Activated T-helper 1 cell treated with anti-CD3 and anti-CD28 coated beads, Interleukin-12 subunit alpha, Interleukin-12 subunit beta, Interleukin-2, Interleukin-4 antibody, amounts not matched to agents 30 ng/mL and 10 ng/mL and 1 ng/mL, durations not matched to agents 14 hours and 24 hours and 36 hours (primary cell): ENCODE results near the gene SYDE2. TPM values are rescaled to one million over a fixed set of nuclear protein-coding genes. Genes with fewer than 3 reads are reported as not detected.
"Not testable (repeated sequence)": the region's sequence is repeated elsewhere in the genome, so short reads cannot be mapped to it uniquely, and the experiment has no call there.

ENCODE experiments used
- DNase-seq: peaks from one replicate; pipeline ENCODE4 v3.0.0; 2021; ENCODE audit warnings: low spot score
- H3K27ac Mint-ChIP-seq: one replicate; pipeline ENCODE4 v1.8.0; 2021; ENCODE audit warnings: mild to moderate bottlenecking, mixed read lengths
- H3K27me3 Mint-ChIP-seq: one replicate; pipeline ENCODE4 v1.8.0; 2022; ENCODE audit warnings: mild to moderate bottlenecking, moderate library complexity, mixed read lengths; ENCODE audit not compliant: insufficient read depth
- H3K36me3 Mint-ChIP-seq: one replicate; pipeline ENCODE4 v1.8.0; 2021; ENCODE audit warnings: low read depth, mixed read lengths
- H3K4me1 Mint-ChIP-seq: one replicate; pipeline ENCODE4 v1.8.0; 2021; ENCODE audit warnings: low read depth, mixed read lengths
- H3K4me3 Mint-ChIP-seq: one replicate; pipeline ENCODE4 v1.8.0; 2021; ENCODE audit warnings: mild to moderate bottlenecking, moderate library complexity, mixed read lengths
- H3K9me3 Mint-ChIP-seq: one replicate; pipeline ENCODE4 v1.8.0; 2021; ENCODE audit warnings: mixed read lengths
- intact Hi-C: fragments of 100-400 bp; cut with micrococcal nuclease; formaldehyde crosslinking; loops from one replicate; pipeline ENCODE4 v1.15.1; 2024
- total RNA-seq: library from RNA; stranded (reverse); gene quantifications from 2 replicates; pipeline ENCODE4 v1.2.3, GENCODE V29; 2022

Gene SYDE2, protein sequence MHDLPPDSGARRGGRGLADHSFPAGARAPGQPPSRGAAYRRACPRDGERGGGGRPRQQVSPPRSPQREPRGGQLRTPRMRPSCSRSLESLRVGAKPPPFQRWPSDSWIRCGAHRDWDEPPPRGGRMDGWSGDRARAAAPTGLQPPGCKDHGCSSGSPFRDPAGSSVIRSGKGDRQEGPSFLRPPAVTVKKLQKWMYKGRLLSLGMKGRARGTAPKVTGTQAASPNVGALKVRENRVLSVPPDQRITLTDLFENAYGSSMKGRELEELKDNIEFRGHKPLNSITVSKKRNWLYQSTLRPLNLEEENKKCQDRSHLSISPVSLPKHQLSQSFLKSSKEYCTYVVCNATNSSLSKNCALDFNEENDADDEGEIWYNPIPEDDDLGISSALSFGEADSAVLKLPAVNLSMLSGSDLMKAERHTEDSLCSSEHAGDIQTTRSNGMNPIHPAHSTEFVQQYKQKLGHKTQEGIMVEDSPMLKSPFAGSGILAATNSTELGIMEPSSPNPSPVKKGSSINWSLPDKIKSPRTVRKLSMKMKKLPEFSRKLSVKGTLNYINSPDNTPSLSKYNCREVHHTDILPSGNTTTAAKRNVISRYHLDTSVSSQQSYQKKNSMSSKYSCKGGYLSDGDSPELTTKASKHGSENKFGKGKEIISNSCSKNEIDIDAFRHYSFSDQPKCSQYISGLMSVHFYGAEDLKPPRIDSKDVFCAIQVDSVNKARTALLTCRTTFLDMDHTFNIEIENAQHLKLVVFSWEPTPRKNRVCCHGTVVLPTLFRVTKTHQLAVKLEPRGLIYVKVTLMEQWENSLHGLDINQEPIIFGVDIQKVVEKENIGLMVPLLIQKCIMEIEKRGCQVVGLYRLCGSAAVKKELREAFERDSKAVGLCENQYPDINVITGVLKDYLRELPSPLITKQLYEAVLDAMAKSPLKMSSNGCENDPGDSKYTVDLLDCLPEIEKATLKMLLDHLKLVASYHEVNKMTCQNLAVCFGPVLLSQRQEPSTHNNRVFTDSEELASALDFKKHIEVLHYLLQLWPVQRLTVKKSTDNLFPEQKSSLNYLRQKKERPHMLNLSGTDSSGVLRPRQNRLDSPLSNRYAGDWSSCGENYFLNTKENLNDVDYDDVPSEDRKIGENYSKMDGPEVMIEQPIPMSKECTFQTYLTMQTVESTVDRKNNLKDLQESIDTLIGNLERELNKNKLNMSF
- total RNA-seq, result 0.76 and 0.83 TPM in 2 replicates

DNA sequence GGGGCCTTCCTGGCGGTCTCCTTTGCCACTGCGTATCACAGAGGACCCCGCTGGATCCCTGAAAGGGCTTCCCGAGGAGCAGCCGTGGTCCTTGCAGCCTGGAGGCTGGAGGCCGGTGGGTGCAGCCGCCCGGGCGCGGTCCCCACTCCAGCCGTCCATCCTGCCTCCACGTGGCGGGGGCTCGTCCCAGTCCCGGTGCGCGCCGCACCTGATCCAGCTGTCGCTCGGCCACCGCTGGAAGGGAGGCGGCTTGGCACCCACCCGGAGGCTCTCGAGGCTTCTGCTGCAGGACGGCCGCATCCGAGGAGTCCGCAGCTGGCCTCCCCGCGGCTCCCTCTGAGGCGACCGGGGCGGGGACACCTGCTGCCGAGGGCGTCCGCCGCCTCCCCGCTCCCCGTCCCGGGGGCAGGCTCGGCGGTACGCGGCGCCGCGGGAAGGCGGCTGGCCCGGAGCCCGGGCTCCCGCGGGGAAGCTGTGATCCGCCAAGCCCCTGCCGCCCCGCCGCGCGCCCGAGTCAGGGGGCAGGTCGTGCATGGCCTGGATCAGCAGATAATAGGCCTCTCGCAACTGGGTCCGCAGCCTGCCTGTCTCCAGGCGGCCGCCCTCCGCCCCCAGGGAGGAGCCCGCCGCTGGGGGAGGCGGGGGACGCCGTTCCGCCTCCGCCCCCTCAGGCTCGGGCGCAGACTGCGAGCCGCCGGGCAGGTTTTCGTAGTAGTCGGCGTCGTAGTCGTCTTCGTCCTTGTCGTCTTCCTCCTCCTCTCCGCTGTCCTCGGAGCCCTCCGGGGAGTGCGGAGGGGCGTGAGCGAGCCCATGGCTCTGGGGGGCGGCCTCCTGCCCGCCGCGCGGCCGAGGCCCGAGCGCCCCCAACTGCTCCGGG, at the start of gene SYDE2:
SYDE2 (minus strand) TSS at position 554 of the 877 bp plus-strand sequence; CDS start at position 534, 20 bp downstream.
- H3K4me3 Mint-ChIP-seq, result peak within 1 kb of the TSS; percentile 94
- peak within 1 kb of the TSS; percentile 88 for H3K27ac Mint-ChIP-seq
- peaks cover 41% of the 10 kb centered on the region for H3K27me3 Mint-ChIP-seq
- intact Hi-C loops, result loop anchor here (1.0 to 5.0 kb wide), 6 partner anchors 59 to 256 kb away; partner anchors contain the start of genes BCL10, C1orf52 and MCOLN3
- H3K36me3 Mint-ChIP-seq, result peaks cover 5% of the 10 kb centered on the region
- peaks cover 18% of the 10 kb centered on the region for H3K4me1 Mint-ChIP-seq
- H3K9me3 Mint-ChIP-seq, result no peaks in the 10 kb centered on the region
- peak; percentile 67 for DNase-seq

DNA sequence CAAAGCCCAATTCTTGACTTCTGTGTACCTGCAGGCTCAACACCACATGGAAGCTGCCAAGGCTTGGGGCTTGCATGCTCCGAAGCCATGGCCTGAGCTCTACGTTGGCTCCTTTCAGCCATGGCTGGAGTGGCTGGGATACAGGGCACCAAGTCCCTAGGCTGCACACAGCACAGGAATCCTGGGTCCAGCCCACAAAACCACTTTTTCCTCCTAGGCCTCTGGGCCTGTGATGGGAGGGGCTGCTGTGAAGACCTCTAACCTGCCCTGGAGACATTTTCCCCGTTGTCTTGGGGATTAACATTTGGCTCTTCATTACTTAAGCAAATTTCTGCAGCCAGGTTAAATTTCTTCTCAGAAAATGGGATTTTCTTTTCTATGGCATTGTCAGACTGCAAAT, 48.2 kb upstream of the SYDE2 start:
- intact Hi-C loops, H3K9me3 Mint-ChIP-seq, H3K27ac Mint-ChIP-seq, H3K4me1 Mint-ChIP-seq, DNase-seq, H3K27me3 Mint-ChIP-seq, H3K4me3 Mint-ChIP-seq: not testable (repeated sequence)
- H3K36me3 Mint-ChIP-seq, result peaks cover 21% of the 10 kb centered on the region

DNA sequence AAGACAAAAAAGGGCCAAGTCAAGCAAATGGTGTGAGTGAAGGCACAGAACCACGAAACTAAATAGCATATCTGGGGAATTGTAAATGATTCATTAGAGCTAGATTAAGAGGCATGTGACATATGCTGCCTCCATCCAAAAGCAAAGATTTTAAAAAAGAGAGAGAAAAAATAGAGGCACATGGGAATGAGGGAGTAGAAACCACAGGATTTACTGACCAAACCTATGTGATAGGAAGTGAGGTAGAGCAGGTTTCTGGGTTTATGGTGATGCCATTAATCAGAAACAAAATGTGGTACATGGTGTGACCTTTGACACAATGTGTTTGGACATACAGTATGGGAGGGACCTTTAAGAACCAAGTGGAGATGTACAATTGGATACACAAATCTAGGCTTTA, 45.1 kb upstream of the SYDE2 start:
- Mint-ChIP-seq H3K36me3 (peaks cover 13% of the 10 kb centered on the region), H3K4me3 (no peak overlapping the region), H3K9me3 (no peaks in the 10 kb centered on the region), H3K4me1 (peaks cover 4% of the 10 kb centered on the region), H3K27me3 (no peaks in the 10 kb centered on the region), H3K27ac (no peak overlapping the region)
- DNase-seq, result no peak
- intact Hi-C loops, result no loop called here

DNA sequence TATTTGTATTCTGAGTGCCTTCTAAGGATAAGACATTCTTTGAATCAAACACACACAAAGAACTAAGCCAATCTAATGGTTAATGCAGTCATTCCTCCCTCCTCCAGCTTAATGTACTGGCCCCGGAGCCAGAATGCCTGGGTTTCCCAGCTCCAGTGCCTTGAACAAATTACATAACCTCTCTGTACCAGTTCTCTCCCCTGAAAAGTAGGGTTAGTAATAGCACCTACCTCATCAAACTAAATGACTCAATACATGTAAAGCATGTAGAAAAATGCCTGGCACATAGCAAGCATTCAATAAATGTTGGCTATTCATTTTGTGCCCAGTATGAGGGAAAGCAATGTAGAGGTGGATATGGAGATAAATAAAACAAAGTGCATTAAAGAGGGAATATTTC, 44.6 kb upstream of the SYDE2 start:
- Mint-ChIP-seq H3K4me3 (no peak overlapping the region), H3K36me3 (peaks cover 9% of the 10 kb centered on the region), H3K4me1 (peaks cover 9% of the 10 kb centered on the region), H3K9me3 (no peaks in the 10 kb centered on the region), H3K27me3 (no peaks in the 10 kb centered on the region), H3K27ac (no peak overlapping the region)
- DNase-seq, result no peak
- intact Hi-C loops, result no loop called here

DNA sequence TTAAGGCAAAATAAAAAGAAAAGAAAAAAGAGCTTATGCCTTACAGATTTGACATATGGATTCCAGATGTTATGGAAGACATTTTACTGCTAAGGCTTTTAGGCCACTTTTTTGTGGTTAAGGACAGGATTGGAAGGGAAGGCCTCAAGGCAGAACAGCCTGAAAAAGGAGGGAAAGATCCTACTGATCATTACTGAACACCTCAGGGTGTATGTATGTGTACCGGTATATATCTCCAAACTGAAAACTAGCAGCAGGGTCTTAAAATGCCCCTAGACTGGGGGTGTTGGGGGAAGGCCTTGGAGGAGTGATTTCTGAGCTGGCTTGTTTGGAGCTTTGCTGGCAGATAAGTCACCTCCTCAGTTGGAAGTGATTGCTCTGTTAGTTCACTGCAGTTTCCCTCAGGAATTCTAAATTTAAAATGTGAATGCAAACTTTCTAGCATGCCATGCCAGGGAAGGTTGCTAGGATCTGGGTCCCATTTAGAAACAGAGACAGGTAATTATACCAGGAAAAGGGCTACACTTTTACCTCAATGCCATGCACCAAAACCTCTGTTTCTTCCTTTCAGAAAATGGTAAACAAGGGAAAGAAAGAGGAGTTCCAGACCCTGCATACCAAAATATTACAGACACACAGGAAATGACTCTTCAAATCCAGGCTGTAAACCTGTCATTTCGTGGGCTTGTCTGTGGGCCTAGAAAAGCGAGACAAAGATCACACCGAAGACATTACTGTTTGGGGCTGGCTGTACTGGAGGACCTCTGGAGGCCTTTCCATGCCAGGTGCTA, 43.6 kb upstream of the SYDE2 start:
- intact Hi-C loops, result no loop called here
- H3K27ac Mint-ChIP-seq, result no peak overlapping the region
- H3K27me3 Mint-ChIP-seq, result no peaks in the 10 kb centered on the region
- H3K36me3 Mint-ChIP-seq, result peaks cover 2% of the 10 kb centered on the region
- no peaks in the 10 kb centered on the region for H3K9me3 Mint-ChIP-seq
- no peak overlapping the region for H3K4me3 Mint-ChIP-seq
- no peak for DNase-seq
- H3K4me1 Mint-ChIP-seq, result peaks cover 11% of the 10 kb centered on the region

DNA sequence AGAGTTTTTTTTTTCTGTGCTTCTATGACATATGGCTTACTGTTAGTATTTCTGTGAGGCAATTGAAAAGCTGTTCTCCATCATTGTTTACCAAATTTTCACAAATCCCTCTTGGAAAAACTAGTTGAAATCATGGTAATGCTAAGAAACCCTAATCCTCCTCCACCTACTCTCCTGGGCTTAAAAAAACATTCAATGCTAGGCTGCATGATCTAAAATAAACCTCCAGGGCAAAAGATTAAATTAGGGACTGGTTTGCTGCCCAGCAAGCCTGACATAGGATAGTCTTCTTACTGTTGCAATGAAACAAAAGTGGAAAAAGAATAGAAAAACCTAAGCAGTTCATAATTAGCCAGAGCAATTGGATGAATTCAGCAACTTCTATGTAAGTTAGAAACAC, 42.6 kb upstream of the SYDE2 start:
- intact Hi-C loops, result no loop called here
- Mint-ChIP-seq H3K27me3 (no peaks in the 10 kb centered on the region), H3K4me1 (peaks cover 11% of the 10 kb centered on the region), H3K4me3 (no peak overlapping the region), H3K9me3 (no peaks in the 10 kb centered on the region), H3K36me3 (peaks cover 2% of the 10 kb centered on the region), H3K27ac (no peak overlapping the region)
- DNase-seq, result no peak

DNA sequence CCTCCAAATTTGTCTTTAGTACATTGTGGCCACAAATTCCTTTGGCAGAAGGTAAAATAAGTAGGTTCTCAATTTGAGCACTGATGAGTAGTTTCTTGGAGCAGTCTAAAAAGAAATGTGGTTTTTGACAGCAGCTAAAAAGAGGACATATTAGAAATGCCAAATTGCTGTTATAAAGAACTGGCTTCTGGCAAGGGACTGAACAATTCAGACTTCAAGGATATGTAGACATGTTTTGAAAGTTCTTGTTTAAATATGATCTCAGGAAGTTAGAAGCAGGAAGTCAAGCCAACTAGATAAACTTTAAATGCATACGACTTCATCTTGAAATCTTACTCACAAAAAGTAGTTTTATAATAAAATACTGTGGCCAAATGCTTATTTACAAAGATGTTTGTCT, 39.8 kb upstream of the SYDE2 start:
- Mint-ChIP-seq H3K4me1 (peaks cover 11% of the 10 kb centered on the region), H3K4me3 (no peak overlapping the region), H3K9me3 (no peaks in the 10 kb centered on the region), H3K36me3 (no peaks in the 10 kb centered on the region), H3K27me3 (no peaks in the 10 kb centered on the region), H3K27ac (no peak overlapping the region)
- no peak for DNase-seq
- intact Hi-C loops, result no loop called here

DNA sequence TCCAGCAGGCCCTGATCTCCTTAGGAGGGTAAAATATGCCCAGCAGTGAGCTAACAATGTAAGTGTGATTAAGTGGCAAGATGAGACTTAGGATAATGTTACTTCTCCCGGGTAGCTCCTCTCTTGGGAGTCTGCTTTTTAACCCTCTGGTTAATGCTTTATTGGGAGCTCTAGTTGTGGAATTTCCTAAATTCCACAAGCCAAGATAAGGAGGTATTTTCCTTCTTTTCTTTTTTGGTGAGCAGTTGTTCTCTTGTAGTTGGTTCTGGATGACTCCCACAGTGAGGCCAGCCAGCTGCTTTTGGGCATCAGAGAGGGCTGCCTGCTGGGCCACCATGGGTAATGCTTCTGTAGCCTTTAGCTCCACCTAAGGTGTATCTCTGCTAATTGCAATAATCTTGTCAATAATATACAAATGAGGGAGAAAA, 39.4 kb upstream of the SYDE2 start:
- Mint-ChIP-seq H3K36me3 (no peaks in the 10 kb centered on the region), H3K27ac (no peak overlapping the region), H3K4me1 (peaks cover 11% of the 10 kb centered on the region), H3K27me3 (no peaks in the 10 kb centered on the region), H3K4me3 (no peak overlapping the region), H3K9me3 (no peaks in the 10 kb centered on the region)
- no peak for DNase-seq
- intact Hi-C loops, result no loop called here

DNA sequence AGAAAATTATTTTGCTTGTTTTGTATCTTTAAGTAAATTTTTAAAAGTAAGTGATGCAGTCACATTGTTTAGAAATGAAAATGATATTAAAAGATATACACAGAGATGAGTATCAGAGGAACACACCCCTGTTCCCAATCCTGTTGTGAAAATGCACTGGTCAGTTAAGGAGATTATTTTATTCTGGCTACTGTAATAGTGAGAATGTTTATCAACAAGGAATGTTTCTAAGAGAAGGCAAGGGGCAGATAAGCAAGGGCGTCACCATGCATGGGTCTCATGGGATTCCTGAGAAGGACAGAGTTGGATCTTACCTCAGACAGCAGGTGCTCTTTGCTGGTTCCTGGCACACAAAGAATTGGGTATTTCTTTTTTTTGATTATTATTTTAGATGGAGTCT, 36.8 kb upstream of the SYDE2 start:
- H3K27me3 Mint-ChIP-seq, result no peaks in the 10 kb centered on the region

DNA sequence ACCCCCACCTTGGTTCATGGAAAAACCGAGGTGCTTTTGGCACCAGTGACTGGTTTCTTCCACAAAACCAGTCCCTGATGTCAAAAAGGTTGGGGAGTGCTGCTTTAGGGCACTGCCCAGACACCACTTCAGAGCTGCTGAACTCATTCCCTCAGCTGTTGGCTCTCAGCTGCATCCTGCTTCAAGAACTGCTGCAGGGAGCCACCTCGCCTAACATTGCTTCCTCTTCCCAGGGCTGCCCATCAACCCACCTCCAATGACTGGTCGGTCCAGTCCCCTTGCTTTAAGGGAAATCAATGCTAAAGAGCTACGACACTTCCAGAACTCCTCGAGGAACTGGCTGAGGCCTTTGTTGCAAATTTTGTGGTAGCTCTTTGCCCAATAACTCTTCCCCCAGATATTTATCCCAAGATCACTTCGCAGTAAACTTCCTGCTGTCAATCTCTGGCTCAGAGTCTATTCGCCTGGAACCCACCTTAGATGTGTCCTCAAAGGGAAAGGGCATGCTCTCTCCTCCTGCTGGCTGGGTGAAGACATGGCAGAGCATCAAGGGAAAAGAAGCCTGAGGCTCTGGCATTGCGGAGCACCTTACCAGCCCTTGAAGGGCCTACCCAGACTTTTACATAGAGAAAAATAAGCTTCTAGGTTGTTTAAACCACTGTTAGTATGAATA, 29.6 kb upstream of the SYDE2 start:
- Mint-ChIP-seq H3K4me1 (no peaks in the 10 kb centered on the region), H3K27me3 (peaks cover 17% of the 10 kb centered on the region), H3K36me3 (no peaks in the 10 kb centered on the region), H3K27ac (no peak overlapping the region), H3K4me3 (no peak overlapping the region), H3K9me3 (no peaks in the 10 kb centered on the region)
- intact Hi-C loops, result no loop called here
- DNase-seq, result no peak

More for the DNA sequence above, 36.8 kb upstream of the SYDE2 start:
- intact Hi-C loops, result no loop called here
- no peak overlapping the region for H3K4me3 Mint-ChIP-seq
- H3K27ac Mint-ChIP-seq, result no peak overlapping the region
- no peak for DNase-seq
- H3K4me1 Mint-ChIP-seq, result peaks cover 11% of the 10 kb centered on the region
- H3K36me3 Mint-ChIP-seq, result no peaks in the 10 kb centered on the region
- H3K9me3 Mint-ChIP-seq, result no peaks in the 10 kb centered on the region

DNA sequence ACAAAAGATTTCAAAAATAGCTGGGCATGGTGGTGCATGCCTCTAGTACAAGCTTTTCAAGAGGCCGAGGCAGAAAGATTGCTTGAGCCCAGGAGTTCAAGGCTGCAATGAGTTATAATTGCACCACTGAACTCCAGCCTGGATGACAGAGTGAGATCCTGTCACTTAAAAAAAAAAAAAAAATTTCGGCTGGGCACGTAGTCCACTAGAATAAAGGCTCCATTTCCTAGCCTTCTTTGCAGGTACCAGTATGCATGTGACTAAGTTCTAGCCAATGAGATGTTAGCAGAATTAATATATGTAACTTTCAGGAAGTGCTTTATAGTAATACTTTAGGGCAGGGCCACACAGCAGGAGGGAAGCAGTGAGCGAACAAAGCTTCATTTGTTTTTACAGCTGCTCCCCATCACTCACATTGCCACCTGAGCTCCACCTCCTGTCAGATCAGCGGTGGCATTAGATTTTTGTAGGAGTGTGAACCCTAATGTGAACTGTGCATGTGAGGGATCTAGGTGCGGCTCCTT, 28.8 kb upstream of the SYDE2 start:
- DNase-seq, result no peak
- no peaks in the 10 kb centered on the region for H3K36me3 Mint-ChIP-seq
- H3K9me3 Mint-ChIP-seq, result no peaks in the 10 kb centered on the region
- no peaks in the 10 kb centered on the region for H3K4me1 Mint-ChIP-seq
- intact Hi-C loops, result no loop called here
- H3K4me3 Mint-ChIP-seq, result no peak overlapping the region
- H3K27me3 Mint-ChIP-seq, result peaks cover 18% of the 10 kb centered on the region
- no peak overlapping the region for H3K27ac Mint-ChIP-seq
